ENCODE results near the gene DNAJC5.

The DNAJC5 gene

GRCh38 chr20:63898882-63899558 lies 4.1 kb downstream of the DNAJC5 start:
- no peak overlapping the region for H3K4me3 ChIP-seq (ENCODE audit: control insufficient read depth, low read depth, low read length)
- no peak for TF ChIP-seq CTCF (IDR thresholded peaks at IDR 0.05; ENCODE audit: control insufficient read depth, insufficient read depth, low read depth, low read length, missing control alignments)

DNA sequence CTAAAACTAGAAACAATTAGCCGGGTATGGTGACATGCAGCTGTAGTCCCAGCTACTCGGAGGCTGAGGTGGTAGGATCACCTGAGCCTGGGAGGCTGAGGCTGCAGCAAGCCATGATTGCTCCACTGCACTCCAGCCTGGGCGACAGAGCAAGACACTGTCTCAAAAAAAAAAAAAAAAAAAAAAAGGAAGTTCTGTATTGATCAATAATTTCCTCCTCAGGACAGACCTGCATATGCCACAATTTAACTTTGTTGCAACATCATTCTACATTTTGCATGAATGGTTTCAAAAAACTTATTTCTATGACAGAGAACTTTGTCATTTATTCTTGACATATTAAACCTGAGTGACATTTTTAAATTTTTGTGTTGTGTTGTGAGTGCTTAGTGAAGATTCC lies 5.5 kb downstream of the DNAJC5 start:
- no peak overlapping the region for H3K4me3 ChIP-seq (ENCODE audit: control insufficient read depth, low read depth, low read length)

More at GRCh38 chr20:63898882-63899558, 4.1 kb downstream of the DNAJC5 start:
- no peak for DNase-seq (ENCODE audit: low read depth)

DNA sequence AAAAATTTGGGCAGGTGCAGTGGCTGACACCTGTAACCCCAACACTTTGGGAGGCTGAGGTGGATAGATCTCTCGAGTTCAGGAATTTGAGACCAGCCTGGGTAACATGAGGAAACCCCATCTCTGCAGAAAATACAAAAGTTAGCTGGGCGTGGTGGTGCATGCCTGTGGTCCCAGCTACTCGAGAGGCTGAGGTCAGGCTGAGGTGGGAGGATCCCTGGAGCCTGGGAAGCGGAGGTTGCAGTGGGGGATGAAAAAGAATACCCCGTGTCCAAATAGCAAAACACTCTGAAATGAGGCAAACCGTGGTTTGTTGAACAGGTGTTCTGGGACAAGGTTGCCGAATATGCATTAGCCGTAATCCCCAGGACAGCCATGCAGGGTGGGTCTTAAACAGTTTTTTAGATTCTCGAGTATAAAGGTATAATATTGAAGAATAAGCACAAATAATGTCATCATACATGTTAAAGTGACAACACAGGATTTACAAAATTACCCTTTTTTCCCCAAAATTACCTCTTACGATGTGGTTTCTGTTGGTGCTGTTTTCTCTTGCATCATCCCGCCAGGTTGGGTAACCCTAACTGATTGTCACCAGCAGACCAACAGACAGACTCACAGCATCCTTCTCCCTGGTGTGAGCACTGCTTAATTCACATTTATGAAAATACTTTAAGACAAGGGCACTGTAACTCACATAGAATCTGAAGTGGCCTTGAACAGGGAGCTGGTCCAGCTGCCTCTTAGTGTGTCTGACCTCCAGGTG lies 9.1 kb downstream of the DNAJC5 start:
- no peak for DNase-seq (ENCODE audit: low read depth)
- H3K4me3 ChIP-seq (ENCODE audit: control insufficient read depth, low read depth, low read length): no peak overlapping the region
- TF ChIP-seq CTCF (IDR thresholded peaks at IDR 0.05; ENCODE audit: control insufficient read depth, insufficient read depth, low read depth, low read length, missing control alignments): no peak

More for the DNA sequence above, 5.5 kb downstream of the DNAJC5 start:
- no peak for TF ChIP-seq CTCF (IDR thresholded peaks at IDR 0.05; ENCODE audit: control insufficient read depth, insufficient read depth, low read depth, low read length, missing control alignments)
- DNase-seq (ENCODE audit: low read depth): no peak

DNA sequence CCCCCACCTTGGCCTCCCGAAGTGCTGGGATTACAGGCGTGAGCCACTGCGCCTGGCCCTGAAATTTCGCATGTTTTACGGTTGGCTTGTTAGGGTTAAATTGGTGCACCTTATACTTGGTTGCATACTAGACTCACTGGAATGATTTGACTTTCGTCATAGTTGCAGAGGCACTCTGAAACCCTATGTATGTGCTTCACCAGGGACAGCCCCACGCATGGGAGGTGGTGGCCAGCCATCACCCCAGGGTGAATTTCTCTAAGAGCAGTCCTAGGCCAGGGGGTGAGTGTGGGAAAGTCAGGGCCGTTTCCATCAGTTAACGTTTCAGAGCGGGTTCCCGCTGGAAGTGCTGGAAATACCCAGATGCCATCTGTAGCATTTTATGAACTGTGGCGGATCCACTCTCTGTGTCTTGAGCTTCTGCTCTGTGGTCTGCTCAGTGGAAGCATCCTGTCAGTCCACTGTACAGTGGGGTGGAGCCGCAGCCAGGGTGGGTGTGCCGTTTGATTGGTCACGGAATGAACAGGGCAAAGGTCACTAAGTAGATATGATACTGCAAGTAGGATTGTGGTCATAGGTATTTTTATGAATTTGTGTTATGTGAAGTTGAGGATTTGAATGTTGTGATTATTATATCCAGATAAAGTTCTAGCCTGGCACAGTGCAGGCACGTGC lies 13.2 kb downstream of the DNAJC5 start:
- no peak for TF ChIP-seq CTCF (IDR thresholded peaks at IDR 0.05; ENCODE audit: control insufficient read depth, insufficient read depth, low read depth, low read length, missing control alignments)
- no peak for DNase-seq (ENCODE audit: low read depth)
- no peak overlapping the region for H3K4me3 ChIP-seq (ENCODE audit: control insufficient read depth, low read depth, low read length)

DNA sequence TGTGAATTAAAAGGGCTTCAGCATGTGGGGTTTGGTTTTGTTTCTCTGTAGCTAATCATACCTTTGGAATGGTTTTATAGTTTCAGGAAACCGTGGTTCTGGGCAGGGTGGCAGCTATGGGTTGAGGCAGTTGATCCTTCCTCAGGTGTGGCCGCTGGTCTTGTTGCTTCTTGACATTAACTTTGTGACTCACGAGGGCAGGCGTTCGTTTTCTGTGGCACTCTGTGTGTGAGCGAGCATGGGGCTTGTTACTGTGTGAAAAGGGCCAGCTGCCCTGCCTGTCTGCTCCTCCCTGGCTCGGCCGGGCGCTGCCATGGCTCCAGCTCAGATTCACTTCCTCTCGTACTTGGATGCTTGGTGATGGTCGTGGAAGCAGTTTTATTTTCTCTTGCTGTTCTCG lies 16.2 kb downstream of the DNAJC5 start:
- no peak overlapping the region for H3K4me3 ChIP-seq (ENCODE audit: control insufficient read depth, low read depth, low read length)
- no peak for DNase-seq (ENCODE audit: low read depth)
- TF ChIP-seq CTCF (IDR thresholded peaks at IDR 0.05; ENCODE audit: control insufficient read depth, insufficient read depth, low read depth, low read length, missing control alignments): no peak

DNA sequence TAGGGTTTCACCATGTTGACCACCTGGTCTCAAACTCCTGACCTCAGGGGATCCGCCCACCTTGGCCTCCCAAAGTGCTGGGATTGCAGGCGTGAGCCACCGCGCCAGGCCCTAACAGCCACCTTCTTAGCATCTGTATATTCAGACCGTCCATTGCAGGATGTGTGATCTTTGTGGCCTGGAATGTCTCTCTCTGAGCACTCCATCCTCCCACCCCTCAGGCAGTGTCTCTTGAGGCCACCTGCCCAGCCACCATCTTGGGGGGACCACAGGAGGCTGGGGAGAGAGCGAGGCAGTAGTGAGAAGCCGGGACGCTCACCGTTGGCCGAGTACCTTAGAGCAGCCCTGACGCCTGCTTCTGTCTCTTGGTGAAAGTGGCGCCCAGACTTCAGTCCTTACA lies 18.8 kb downstream of the DNAJC5 start:
- TF ChIP-seq CTCF (IDR thresholded peaks at IDR 0.05; ENCODE audit: control insufficient read depth, insufficient read depth, low read depth, low read length, missing control alignments): no peak
- DNase-seq (ENCODE audit: low read depth): no peak
- H3K4me3 ChIP-seq (ENCODE audit: control insufficient read depth, low read depth, low read length): no peak overlapping the region
